SK-N-MC (cell line): ENCODE data around the gene SIAH3.

Experiments used
- EZH2 ChIP-seq: fragments of 200-600 bp; sonication (generic); IDR thresholded peaks from one replicate; pipeline ENCODE4 v1.6.1; 2017; ENCODE audit warnings: antibody characterized with exemption
- POLR2AphosphoS5 ChIP-seq: IDR thresholded peaks from 2 replicates; pipeline ENCODE4 v1.6.1; 2012; ENCODE audit warnings: mild to moderate bottlenecking, low read depth, low read length, borderline replicate concordance

- TF ChIP-seq EZH2 (no peak), POLR2AphosphoS5 (no peak)
These were observed 17.7 kb downstream of the SIAH3 start for GRCh38 chr13:45833663-45834375.
